Common myeloid progenitor, CD34-positive (primary cell): ENCODE results near the gene ZDHHC8.

ENCODE experiments used
- CTCF ChIA-PET: fragments of 350-600 bp; sonication (Branson Sonifier 250); formaldehyde crosslinking; loops from one replicate; lab custom pipeline; 2021; ENCODE audit warnings: antibody characterized with exemption; lab: Charles Lee
- POLR2A ChIA-PET: fragments of 350-600 bp; sonication (Branson Sonifier 250); formaldehyde crosslinking; loops from one replicate; lab custom pipeline; 2021; ENCODE audit warnings: antibody characterized with exemption; lab: Charles Lee
- DNase-seq, 3 donors: peaks; one replicate each; pipeline versions ENCODE4 v3.0.0 to v3.0.0-alpha.2; 2013
- H3K27ac ChIP-seq, 2 experiments: 1 replicate in 1 of 2; 2 replicates in 1 of 2; pipeline ENCODE4 v1.7.0; 2013; ENCODE audit warnings: inconsistent platforms in 2 of 2, low read length in 2 of 2, mild to moderate bottlenecking in 2 of 2, low read depth in 1 of 2, moderate library complexity in 1 of 2; ENCODE audit not compliant: severe bottlenecking in 2 of 2, insufficient read depth in 1 of 2, poor library complexity in 1 of 2
- H3K27me3 ChIP-seq, 5 experiments: replicated peaks in 2 of 5; 1 replicate in 3 of 5; 2 replicates in 2 of 5; pipeline versions ENCODE4 v1.6.1 to v1.7.0; 2013; ENCODE audit warnings: low read length in 4 of 5, mild to moderate bottlenecking in 2 of 5, moderate library complexity in 2 of 5, inconsistent platforms in 1 of 5; ENCODE audit not compliant: insufficient read depth in 5 of 5, control insufficient read depth in 4 of 5
- H3K36me3 ChIP-seq, 4 experiments: 1 replicate in 2 of 4; 2 replicates in 2 of 4; pipeline versions ENCODE4 v1.6.1 to v1.7.0; 2013; ENCODE audit warnings: low read length in 3 of 4, control low read depth in 1 of 4, mild to moderate bottlenecking in 1 of 4; ENCODE audit not compliant: control insufficient read depth in 4 of 4, insufficient read depth in 4 of 4
- H3K4me1 ChIP-seq, 4 experiments: 1 replicate in 3 of 4; 2 replicates in 1 of 4; pipeline versions ENCODE4 v1.6.1 to v1.7.1; 2013; ENCODE audit warnings: low read length in 3 of 4, mild to moderate bottlenecking in 3 of 4, control low read depth in 1 of 4, inconsistent platforms in 1 of 4, moderate library complexity in 1 of 4; ENCODE audit not compliant: control insufficient read depth in 4 of 4, insufficient read depth in 4 of 4; ENCODE audit errors: control extremely low read depth in 1 of 4
- H3K4me3 ChIP-seq, 7 experiments: 1 replicate in 4 of 7; 2 replicates in 3 of 7; pipeline versions ENCODE4 v1.5.1 to v1.7.0; 2013; ENCODE audit warnings: mild to moderate bottlenecking in 7 of 7, low read length in 6 of 7, moderate library complexity in 6 of 7, inconsistent platforms in 2 of 7, low read depth in 2 of 7, control low read depth in 1 of 7; ENCODE audit not compliant: insufficient read depth in 4 of 7, control insufficient read depth in 1 of 7; ENCODE audit errors: extremely low read depth in 1 of 7
- H3K9me3 ChIP-seq, 5 experiments: 1 replicate in 4 of 5; 2 replicates in 1 of 5; pipeline versions ENCODE4 v1.6.1 to v1.7.1; 2013; ENCODE audit warnings: low read length in 4 of 5, mild to moderate bottlenecking in 2 of 5, inconsistent platforms in 1 of 5, low read depth in 1 of 5, moderate library complexity in 1 of 5; ENCODE audit not compliant: control insufficient read depth in 4 of 5, insufficient read depth in 2 of 5; ENCODE audit errors: control extremely low read depth in 1 of 5
- WGBS: methylation state at CpG from one replicate; pipeline ENCODE4 v1.1.5; 2013; ENCODE audit not compliant: insufficient coverage; 5-methylcytosine and 5-hydroxymethylcytosine counted together

The ZDHHC8 gene

DNA sequence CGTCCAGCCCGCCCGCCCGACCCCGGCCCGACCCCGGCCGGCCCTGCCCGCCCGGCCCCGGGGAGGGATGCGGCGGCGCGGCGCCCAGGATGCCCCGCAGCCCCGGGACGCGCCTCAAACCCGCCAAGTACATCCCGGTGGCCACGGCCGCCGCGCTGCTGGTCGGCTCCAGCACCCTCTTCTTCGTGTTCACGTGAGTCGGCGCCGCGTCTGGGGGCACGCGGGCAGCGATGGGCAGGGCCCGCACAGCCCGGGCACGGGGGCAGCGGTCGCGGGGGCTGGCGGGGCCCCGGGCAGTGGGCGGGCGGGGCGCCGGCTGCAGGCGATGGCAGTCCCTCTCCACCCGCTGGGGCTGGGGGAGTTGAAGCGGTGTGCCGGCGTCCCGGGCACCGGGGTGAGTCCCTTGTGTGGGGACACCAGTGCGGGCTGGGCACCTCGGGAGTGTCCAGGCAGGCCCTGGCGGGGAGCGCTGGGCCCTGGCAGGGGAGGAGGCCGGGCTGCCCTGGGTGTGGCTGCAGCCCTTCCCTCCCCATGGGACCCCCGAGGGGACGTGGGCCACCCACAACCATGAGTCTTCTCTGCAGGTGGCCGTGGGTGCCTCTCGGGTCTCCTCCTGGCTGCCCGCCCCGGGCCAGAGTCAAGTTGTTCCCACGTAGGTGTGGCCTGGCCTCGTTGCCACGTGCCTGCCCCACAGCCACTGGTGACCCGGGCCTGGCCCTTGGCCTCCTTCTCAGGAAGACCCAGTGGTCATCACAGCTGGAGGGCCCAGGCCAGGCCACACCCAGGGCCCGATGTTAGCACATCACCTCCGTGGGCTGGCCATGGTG lies 468 bp downstream of the ZDHHC8 start:
- under 1% methylated on average over 55 of the region's 72 CpGs for WGBS
- Histone ChIP-seq H3K4me1 (peaks cover 0 to 49% (median 43%) of the 10 kb centered on the region in 4 experiments), H3K27ac (peak overlapping the region in 1 of 2 experiments; percentile 68), H3K36me3 (peaks cover 2 to 19% (median 7%) of the 10 kb centered on the region in 4 experiments), H3K9me3 (no peaks in the 10 kb centered on the region), H3K4me3 (peak overlapping the region; percentile 44 to 92 (median 75)), H3K27me3 (no peaks in the 10 kb centered on the region)
- CTCF ChIA-PET = no interaction called here
- peak in 1 of 3 donors; percentile 49 for DNase-seq
- POLR2A ChIA-PET = no interaction called here

DNA sequence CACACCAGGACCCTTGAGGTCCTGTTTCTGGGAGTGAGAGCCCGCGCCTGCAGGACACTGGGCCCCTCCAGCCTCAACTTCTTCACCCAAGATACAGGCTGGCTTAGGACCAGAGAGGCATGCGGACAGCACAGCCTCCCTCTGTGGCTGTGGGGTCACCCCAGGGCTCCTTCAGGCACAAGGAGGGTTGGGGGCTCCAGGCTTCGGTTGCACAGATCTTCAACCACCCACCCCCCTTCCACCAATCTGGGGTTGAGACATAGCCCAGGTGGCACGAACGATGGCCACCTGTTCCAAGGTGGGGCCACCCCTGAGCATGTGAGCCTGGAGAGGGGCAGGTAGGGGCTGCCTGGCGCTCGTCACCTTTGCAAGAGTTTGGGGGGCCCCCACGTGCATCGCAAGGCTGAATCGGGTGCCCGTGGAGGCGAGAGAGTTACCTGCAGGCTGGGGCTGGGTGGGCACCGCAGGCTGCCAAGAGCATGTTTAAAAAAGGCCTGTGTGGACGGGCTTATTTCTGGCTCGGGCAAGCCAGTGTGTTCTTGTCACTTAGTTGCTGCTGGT lies 1.2 kb downstream of the ZDHHC8 start:
- Histone ChIP-seq H3K4me3 (peak overlapping the region; percentile 44 to 92 (median 75)), H3K9me3 (no peaks in the 10 kb centered on the region), H3K27me3 (no peaks in the 10 kb centered on the region), H3K36me3 (peaks cover 0 to 12% (median 3%) of the 10 kb centered on the region in 4 experiments), H3K27ac (peak overlapping the region in 1 of 2 experiments; percentile 68), H3K4me1 (peaks cover 0 to 56% (median 50%) of the 10 kb centered on the region in 4 experiments)
- no peak for DNase-seq
- ChIA-PET POLR2A (no interaction called here), CTCF (no interaction called here)
- 84% methylated on average over 16 of the region's 16 CpGs for WGBS

DNA sequence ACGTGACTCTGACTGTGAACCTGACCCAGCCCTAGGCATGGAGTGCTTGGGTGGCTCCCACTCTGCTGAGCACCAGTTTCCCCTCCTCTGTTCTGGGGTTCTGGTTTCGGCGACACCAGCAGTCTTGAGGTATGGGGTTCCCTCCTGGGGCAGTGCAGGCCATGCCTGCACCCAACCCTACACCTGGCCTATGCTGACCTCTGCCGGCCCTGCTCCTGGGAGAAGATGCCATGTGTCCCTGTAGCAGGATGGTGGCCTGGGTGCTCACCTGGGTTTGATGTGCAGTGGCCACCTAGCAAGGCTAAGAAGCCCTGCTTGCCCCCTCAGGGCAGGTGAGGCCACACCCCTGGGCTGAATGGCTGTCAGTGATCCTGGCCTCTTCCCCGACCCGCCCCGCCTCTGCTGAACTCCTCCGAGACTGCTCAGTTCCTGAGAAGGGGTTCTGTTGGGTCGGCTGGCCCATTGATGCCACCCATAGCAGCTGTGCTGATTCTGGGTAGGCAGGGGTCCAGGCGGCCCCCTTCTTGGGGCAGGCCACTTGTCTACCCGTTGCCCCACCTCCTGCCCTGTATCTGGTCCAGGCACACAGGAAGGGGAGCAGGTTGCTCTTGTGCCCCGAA lies 2.4 kb downstream of the ZDHHC8 start:
- Histone ChIP-seq H3K4me3 (no peak overlapping the region), H3K9me3 (no peaks in the 10 kb centered on the region), H3K27ac (no peak overlapping the region), H3K4me1 (peaks cover 0 to 61% (median 56%) of the 10 kb centered on the region in 4 experiments), H3K36me3 (peaks cover 0 to 3% (median 0%) of the 10 kb centered on the region in 4 experiments), H3K27me3 (no peaks in the 10 kb centered on the region)
- no peak for DNase-seq
- POLR2A ChIA-PET = no interaction called here
- CTCF ChIA-PET = no interaction called here
- 97% methylated on average over 12 of the region's 12 CpGs for WGBS

DNA sequence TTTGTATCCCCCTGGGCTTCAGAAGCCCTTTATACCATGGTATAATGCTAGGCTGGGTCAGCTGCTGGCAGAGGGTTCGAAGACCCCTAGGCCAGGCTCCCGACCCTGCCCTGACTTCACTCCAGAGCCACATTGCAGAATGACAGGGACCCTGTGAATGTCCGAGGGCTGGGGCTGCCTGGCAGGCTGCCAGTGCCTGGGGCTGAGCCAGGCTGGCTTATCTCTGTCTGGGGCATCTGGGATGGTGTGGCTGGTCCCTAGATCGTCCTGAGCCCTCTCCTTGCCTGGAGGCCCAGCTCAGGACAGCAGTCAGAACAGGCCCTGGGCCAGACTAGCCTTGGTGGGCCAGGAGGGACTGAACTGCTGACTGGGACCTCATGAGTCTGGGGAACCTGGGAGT lies 3.7 kb downstream of the ZDHHC8 start:
- no peak overlapping the region for H3K27ac ChIP-seq
- WGBS = 66% methylated on average over 2 of the region's 4 CpGs
- no peaks in the 10 kb centered on the region for H3K27me3 ChIP-seq
- peaks cover 0 to 56% (median 54%) of the 10 kb centered on the region in 4 experiments for H3K4me1 ChIP-seq
- H3K4me3 ChIP-seq = no peak overlapping the region
- DNase-seq = no peak
- peaks cover 0 to 12% (median 4%) of the 10 kb centered on the region in 4 experiments for H3K36me3 ChIP-seq
- ChIA-PET POLR2A (no interaction called here), CTCF (interaction anchor here (1.1 to 1.3 kb wide), 2 partner anchors 15 to 123 kb away, joined by 3 read pairs; no protein-coding TSS in a partner anchor)
- H3K9me3 ChIP-seq = no peaks in the 10 kb centered on the region

DNA sequence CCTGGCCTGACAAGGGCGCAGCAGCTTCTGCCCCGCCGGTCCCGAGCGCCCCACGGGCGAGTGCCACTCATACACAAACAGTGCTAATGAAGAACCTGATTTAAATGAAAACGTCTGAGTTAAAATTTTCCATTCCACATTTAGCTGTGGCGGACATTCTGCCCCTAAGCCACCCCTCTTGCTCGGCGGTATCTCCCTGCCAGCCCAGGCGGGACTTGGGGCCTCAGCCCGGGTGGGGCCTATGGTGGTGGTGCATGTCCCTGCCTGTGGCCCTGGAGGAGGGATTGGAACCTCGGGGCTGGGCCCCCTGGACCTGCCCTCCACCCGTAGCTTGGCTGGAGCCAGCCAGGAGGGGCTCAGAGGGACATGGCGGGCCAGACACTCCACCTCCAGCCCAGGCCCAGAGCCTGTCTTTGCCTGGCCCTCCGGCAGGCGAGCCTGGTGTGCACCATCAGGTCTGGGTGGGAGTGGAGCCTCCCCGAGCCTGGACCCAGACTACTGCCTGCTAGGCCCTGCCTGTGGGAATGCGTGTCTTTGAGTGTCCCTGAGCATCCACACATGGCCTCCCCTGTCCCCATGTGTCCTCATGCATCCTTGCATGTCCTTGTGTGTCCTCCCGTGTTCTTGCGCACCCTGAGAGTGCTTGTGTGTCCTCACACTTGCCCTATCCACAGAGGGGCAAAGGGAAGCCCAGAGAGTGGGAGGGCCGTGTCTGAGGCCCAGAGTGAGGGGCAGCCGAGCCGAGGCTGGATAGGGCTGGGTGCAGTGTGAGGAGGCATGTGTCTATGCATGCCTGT lies 4.4 kb downstream of the ZDHHC8 start:
- peaks cover 0 to 19% (median 6%) of the 10 kb centered on the region in 4 experiments for H3K36me3 ChIP-seq
- POLR2A ChIA-PET = no interaction called here
- CTCF ChIA-PET = interaction anchor here (1.1 to 1.3 kb wide), 3 partner anchors 16 to 123 kb away, joined by 3 read pairs; no protein-coding TSS in a partner anchor
- no peak for DNase-seq
- H3K4me3 ChIP-seq = no peak overlapping the region
- H3K9me3 ChIP-seq = no peaks in the 10 kb centered on the region
- peaks cover 0 to 49% (median 47%) of the 10 kb centered on the region in 4 experiments for H3K4me1 ChIP-seq
- H3K27ac ChIP-seq = no peak overlapping the region
- no peaks in the 10 kb centered on the region for H3K27me3 ChIP-seq
- WGBS = 94% methylated on average over 18 of the region's 25 CpGs

DNA sequence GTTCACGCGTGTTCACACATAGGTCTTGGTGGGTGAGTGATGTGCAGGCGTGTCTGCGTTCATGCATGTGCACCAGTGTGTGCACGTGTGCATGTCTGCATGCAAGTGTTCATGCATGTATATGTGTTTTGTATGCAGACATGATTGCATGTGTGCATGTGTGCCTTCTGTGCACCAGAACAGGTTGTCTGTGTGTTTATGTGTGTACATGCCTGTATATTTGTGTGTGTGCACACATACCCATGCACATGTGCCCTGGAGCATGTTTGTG lies 4.9 kb downstream of the ZDHHC8 start:
- Histone ChIP-seq H3K27me3 (no peaks in the 10 kb centered on the region), H3K9me3 (no peaks in the 10 kb centered on the region), H3K36me3 (peaks cover 0 to 24% (median 8%) of the 10 kb centered on the region in 4 experiments), H3K4me3 (no peak overlapping the region), H3K27ac (no peak overlapping the region), H3K4me1 (peaks cover 0 to 49% (median 46%) of the 10 kb centered on the region in 4 experiments)
- CTCF ChIA-PET = interaction anchor here (1.3 kb wide), 1 partner anchor 20 kb away, joined by 3 read pairs; no protein-coding TSS in a partner anchor
- POLR2A ChIA-PET = no interaction called here
- DNase-seq = no peak
- WGBS = 98% methylated on average over 5 of the region's 5 CpGs
